LNCaP clone FGC (cell line): ENCODE data around the gene KRTAP4-3.
"Not testable (repeated sequence)": the region's sequence is repeated elsewhere in the genome, so short reads cannot be mapped to it uniquely, and the experiment has no call there.

ENCODE experiments used
- DNase-seq: peaks from one replicate; pipeline ENCODE4 v3.0.0-alpha.2; 2011; ENCODE audit warnings: low read depth
- H3K4me3 ChIP-seq: 2 replicates; pipeline ENCODE4 v1.5.1; 2011; ENCODE audit warnings: mild to moderate bottlenecking, low read depth, low read length, control low read depth
- TF ChIP-seq, protein P1 (sequence below): IDR thresholded peaks from 2 replicates; pipeline ENCODE4 v1.5.1; 2012; ENCODE audit warnings: mild to moderate bottlenecking; ENCODE audit not compliant: control insufficient read depth, insufficient read depth; ENCODE audit errors: extremely low read depth

Gene KRTAP4-3

DNA sequence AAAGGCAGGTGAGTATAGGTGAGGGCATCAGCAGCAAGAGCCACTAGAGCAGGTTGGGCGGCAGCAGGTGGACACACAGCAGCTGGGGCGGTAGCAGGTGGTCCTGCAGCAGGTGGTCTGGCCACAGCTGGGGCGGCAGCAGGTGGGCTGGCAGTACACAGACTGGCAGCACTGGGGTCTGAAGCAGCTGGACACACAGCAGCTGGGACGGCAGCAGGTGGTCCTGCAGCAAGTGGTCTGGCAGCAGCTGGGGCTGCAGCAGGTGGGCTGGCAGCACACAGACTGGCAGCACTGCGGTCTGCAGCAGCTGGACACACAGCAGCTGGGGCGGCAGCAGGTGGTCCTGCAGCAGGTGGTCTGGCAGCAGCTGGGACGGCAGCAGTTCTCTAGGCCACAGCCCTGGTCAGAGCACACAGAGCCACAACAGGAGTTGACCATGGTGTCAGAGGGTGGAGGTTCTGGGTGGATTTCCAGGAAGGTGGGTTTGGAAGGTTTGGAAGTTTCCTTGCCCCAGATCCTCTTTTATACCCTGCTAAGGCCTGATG lies 9.8 kb upstream of the KRTAP4-3 start, which contains the start of gene KRTAP4-2:
TSS of gene KRTAP4-2 (minus strand) at position 495 of the 545 bp plus-strand sequence. CDS start at position 438, 57 bp downstream.
- TF ChIP-seq, protein P1, sequence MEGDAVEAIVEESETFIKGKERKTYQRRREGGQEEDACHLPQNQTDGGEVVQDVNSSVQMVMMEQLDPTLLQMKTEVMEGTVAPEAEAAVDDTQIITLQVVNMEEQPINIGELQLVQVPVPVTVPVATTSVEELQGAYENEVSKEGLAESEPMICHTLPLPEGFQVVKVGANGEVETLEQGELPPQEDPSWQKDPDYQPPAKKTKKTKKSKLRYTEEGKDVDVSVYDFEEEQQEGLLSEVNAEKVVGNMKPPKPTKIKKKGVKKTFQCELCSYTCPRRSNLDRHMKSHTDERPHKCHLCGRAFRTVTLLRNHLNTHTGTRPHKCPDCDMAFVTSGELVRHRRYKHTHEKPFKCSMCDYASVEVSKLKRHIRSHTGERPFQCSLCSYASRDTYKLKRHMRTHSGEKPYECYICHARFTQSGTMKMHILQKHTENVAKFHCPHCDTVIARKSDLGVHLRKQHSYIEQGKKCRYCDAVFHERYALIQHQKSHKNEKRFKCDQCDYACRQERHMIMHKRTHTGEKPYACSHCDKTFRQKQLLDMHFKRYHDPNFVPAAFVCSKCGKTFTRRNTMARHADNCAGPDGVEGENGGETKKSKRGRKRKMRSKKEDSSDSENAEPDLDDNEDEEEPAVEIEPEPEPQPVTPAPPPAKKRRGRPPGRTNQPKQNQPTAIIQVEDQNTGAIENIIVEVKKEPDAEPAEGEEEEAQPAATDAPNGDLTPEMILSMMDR = no peak

DNA sequence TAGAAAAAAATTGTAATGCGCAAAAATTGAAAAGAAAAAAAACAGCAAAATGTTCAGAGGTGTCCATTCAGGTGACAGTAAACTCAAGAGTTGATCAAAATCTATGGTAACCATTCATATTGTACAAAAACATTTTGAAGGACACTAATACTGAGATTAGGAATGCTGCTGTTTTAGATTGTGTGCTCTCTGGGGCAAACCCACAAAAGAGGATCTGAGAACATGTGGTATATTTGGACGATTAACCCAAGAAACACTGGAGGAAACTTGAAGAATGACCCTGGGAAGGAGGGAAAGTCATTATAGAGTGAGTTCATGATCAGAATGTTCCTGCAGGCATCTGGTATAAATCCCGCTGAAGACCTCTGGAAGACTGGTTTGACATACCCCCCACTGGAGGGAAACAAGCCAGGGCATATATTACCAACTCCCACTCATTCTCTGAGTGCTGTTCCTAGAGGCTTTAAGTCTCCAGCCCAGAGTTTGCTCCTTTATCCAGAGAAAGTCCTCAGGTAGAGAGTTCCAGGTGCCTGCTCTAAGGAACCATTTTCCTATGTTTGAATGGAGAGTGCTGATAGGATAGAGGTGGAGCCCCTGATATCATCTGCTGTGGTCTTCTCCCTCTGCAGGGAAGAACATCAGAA lies 8.8 kb upstream of the KRTAP4-3 start:
- DNase-seq = no peak
- H3K4me3 ChIP-seq = no peak overlapping the region
- TF ChIP-seq, protein P1 = no peak

More for the DNA sequence above, 9.8 kb upstream of the KRTAP4-3 start, which contains the start of gene KRTAP4-2:
- H3K4me3 ChIP-seq = no peak within 1 kb of the TSS
- DNase-seq = no peak

DNA sequence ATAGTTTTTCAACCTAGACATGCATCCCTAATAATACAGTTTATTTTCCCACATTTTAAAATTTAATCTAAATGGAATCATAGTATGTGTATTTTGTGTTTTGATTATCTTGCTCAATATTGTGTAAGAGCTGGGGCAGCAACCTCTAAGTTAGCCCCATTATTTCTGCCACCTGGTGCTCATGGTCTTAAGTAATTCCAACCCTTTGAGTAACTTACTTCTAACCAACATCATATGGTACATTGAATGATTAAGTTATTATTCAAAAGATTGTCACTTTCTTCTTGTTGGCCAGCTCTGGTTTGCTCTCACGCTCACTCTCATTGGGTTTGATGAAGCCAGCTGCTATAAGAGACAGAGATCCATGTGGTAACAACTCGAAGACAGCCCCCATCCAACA lies 3.9 kb upstream of the KRTAP4-3 start:
- no peak overlapping the region for H3K4me3 ChIP-seq
- TF ChIP-seq, protein P1 = no peak
- DNase-seq = no peak

- TF ChIP-seq, protein P1 = no peak
- no peak for DNase-seq
- H3K4me3 ChIP-seq = no peak overlapping the region
Observed at GRCh38 chr17:41167561-41167960, 460 bp downstream of the KRTAP4-3 start.

GRCh38 chr17:41163828-41164227 lies 4.2 kb downstream of the KRTAP4-3 start:
- TF ChIP-seq, protein P1 = no peak
- no peak overlapping the region for H3K4me3 ChIP-seq
- no peak for DNase-seq

DNA sequence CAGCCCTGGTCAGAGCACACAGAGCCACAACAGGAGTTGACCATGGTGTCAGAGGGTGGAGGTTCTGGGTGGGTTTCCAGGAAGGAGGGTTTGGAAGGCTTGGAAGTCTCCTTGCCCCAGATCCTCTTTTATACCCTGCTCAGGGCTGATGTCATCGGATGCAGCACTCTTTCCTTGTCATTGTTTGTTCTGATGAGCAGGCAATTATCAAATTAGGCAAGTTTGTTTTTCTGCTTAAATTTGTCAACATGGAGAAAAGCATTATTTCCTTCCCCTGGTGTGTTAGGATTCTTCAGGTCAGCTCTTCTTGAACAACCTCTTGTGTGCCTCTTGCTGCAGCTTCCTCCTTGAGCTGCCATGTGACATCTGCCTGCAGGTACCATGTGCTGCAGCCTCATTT lies 7.4 kb downstream of the KRTAP4-3 start, which contains the start of gene KRTAP4-4:
TSS of gene KRTAP4-4 (minus strand) at position 101 of the 400 bp plus-strand sequence. CDS start at position 44, 57 bp downstream.
- DNase-seq = no peak
- TF ChIP-seq, protein P1 = no peak
- no peak within 1 kb of the TSS for H3K4me3 ChIP-seq

DNA sequence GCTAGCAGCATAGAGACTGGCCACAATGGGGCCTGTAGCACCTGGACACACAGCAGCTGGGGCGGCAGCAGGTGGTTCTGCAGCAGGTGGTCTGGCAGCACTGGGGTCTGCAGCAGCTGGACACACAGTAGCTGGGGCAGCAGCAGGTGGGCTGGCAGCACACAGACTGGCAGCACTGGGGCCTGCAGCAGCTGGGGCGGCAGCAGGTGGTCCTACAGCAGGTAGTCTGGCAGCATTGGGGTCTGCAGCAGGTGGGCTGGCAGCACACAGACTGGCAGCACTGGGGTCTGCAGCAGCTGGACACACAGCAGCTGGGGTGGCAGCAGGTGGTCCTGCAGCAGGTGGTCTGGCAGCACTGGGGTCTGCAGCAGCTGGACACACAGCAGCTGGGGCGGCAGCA lies 7.8 kb downstream of the KRTAP4-3 start:
- not testable (repeated sequence) for H3K4me3 ChIP-seq, DNase-seq
